HG03342 (cell line): ENCODE data around the gene ALDH2.
A peak's percentile ranks its signal among the peaks of the same experiment; 100 is the strongest.
"Not testable (repeated sequence)": the region's sequence is repeated elsewhere in the genome, so short reads cannot be mapped to it uniquely, and the experiment has no call there.

Source experiments
- ATAC-seq: cut with Tn5 transposase; IDR thresholded peaks from one replicate; pipeline ENCODE4 v1.9.1; 2021; ENCODE audit warnings: mild to moderate bottlenecking, moderate library complexity; ENCODE audit not compliant: unreplicated experiment

Gene ALDH2

DNA sequence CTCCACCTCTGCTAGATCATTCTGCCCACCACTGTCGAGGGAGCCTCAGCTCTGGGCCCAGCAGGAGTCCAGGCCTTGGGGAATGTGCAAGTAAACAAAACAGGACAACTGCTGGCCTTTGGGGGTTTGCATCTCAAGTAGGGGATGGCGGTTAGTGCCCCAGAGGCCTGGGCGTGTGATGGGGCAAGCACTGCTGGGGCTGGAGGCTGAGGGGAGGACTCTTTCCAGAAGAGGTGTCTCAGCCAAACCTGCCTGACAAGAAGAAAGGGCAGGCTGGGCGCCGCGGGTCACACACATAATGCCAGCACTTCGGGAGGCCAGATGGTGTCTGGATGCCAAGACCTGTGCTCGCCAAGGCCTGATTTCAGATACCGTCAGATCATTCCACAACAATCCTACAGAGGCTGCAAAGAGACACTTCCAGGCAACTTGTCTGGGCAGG, 8.6 kb upstream of the ALDH2 start:
- no peak for ATAC-seq

DNA sequence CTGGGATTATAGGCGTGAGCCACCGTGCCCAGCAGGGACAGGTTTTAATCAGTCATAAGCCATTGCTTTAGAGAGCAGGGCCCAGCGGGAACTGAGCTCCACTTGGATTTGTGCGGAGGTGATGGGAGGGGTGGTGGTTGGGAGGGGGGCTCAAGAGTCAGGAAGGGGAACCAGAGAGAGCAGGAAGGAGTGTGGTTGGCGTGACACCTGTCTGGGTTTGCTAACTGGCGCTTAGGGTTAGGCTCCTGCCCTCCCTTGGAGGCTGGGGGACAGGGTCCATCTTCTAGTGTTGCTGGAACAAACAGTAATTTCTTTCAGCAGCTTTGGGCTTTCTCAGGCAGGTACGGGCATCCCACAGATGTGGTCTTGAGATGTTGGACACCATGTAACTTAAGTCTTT, 7.5 kb upstream of the ALDH2 start:
- ATAC-seq, result no peak

DNA sequence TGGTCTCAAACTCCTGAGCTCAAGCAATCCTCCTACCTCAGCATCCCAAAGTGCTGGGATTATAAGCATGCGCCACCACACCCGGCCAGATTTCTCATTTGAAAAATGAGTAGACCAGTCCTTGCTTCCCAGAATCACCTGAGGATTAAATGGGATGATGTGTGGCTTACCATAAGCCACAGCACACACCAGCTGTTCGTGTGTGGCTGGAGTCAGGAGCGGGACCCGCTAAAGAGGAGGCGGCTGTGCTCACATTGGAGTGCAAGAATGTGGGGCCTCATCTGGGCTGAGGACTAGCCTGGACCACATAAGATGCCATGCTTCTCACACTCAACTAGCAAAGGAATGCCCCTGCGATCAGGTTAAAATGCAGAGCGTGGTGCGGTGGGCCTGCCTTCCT, 6.7 kb upstream of the ALDH2 start:
- no peak for ATAC-seq

DNA sequence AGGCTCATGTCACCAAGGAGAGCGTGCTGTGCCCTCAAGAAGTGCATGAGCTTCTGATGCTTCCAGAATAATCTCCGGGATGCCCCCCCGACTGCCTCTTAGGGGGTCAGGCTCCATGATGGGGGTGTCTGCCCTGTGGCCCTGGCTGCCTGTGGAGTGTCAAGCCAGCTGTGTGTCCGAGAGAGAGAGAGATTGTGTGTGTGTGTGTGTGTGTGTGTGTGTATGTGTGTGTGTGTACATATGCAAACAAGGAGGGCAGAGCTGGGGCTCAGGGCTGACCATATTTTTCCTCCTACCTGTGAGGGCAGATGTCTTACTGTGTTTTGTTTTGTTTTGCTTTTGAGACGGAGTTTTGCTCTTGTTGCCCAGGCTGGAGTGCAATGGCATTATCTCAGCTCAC, 5.6 kb upstream of the ALDH2 start:
- peak; percentile 24 for ATAC-seq

DNA sequence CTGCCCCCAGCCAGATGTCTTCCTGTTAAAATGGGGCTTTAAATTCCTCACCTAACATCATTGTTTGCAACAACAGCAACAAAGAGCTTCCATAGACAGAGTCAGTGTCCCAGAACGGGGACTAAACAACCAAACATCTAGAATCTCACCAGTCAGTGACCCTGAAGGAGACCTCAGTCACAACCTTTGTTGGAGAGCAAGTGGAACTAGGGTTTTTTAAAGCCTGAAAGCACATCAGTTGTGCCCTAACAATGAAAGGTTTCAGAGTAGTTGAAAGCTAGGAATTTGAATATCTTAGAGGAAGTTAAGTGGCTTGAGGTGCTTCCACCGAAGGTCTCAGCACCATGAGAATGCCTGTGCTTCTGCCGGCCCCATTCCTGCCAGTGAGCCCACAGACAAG, 5.0 kb upstream of the ALDH2 start:
- peak; percentile 39 for ATAC-seq

DNA sequence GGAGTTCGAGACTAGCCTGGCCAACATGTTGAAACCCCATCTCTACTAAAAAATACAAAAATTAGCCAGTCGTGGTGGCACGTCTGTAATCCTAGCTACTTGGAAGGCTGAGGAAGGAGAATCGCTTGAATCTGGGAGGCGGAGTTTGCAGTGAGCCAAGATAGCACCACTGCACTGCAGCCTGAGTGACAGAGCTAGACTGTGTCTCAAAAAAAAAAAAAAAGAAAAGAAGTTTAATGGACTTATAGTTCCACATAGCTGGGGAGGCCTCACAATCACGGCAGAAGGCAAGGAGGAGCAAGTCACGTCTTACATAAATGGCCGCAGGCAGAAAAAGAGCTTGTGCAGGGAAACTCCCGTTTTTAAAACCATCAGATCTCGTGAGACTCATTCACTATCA, 3.2 kb upstream of the ALDH2 start:
- ATAC-seq, result not testable (repeated sequence)

DNA sequence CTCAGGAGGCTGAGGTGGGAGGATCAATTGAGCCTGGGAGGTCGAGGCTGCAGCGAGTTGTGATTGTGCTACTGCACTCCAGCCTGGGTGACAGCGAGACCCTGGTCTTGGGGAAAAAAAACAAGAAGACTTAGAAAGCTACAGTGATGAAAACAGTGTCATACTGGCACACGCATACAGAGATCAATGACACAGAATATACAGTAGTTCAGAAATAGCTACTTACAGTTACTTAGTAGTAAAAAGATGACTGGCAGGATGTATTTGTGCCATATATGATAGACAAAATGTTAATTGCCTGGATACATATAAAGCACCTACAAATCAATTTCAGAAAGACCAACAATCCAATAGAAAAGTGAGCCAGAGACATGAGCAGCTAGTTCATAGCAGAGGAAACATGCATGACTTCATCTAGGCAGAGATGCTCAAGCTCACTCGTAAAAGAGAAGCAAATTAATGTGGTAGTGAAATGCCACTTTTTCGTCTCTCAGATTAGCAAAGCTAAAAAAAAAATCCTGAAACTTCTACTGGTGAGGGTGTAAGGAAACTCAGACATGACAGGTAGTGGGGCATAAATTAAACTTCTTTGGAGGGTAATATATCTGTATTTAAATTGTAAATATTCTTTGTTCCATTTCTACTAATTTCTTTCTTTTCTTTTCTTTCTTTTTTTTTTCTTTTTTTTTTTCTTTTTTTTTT, 2.5 kb upstream of the ALDH2 start:
- no peak for ATAC-seq

DNA sequence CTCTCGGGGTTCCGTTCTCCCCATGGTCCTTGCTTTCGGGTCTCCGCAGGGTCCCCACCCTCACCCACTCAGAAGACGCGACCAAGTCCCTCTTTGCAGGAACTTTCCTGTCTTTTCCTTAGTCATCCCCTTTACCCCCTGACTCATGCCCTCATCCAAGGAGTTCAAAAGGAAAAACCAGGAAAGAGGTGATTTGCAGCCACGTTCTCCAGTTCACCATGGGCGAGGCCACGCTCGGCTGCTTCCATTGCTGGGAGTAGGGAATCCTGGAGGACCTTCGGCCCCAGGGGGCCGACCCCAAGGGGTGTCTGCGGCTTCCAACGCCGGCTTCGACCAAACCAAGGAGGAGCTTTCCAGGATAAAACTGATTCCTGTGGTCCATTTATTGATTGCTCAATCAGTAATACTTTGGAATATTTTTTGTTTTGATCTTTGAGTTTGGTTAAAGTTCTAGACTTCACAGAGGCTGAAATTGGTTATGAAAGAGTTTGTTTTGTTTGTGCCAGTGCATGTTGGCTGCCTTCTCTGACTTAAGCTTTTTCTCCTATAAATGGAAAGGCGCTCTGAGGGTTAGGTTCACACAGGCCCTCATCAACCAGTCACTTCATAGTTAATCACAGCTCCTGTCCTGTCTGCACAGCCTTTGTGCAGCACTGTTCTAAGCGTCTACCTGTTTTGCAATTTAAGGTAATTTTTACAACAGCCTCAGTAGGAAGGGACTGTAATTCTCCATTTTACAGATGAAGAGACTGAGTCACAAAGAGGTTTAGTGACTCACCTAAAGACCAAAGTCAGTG, 827 bp downstream of the ALDH2 start:
- no peak for ATAC-seq

DNA sequence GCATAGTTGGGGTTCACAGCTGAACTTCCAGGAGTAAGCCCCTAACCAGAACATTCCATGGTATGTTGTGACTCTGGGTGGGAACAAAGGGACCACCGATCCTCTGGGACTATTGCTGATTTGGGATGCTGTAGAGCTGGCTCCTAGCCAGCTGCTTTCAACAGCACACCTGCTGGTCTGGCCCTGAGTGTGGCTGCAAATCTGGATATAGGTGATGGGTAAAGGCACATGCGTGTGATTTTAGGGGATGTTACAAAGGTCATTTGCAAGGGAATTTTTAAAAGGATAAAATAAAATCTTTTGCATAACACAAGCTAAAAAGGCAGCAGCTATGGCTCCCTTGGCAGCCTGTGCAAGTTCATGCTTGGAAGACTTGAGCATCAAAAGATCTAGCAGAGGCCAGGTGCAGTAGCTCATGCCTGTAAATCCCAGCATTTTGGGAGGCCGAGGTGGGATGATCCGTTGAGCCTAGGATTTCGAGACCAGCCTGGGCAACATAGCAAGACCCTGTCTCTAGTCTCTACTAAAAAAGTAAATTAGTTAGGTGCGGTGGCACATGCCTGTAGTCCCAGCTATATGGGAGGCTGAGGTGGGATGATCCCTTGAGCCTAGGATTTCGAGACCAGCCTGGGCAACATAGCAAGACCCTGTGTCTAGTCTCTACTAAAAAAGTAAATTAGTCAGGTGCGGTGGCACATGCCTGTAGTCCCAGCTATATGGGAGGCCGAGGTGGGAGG, 1.6 kb downstream of the ALDH2 start:
- no peak for ATAC-seq

DNA sequence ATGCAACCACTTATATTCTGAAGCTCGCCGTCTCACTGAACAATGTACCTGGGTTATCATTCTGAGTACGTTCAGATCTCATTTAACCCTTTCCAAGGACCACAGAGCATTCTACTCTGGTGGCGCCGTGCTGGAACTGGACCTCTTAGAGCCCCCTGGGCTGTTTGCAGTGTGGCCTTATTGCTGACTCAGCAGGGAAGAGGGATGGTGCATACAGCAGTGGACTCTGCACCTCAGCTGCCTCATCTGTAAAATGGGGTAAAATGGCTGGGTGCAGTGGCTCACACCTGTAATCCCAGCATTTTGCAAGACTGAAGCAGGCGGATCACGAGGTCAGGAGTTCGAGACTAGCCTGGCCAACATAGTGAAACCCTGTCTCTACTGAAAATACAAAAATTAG, 2.9 kb downstream of the ALDH2 start:
- no peak for ATAC-seq

DNA sequence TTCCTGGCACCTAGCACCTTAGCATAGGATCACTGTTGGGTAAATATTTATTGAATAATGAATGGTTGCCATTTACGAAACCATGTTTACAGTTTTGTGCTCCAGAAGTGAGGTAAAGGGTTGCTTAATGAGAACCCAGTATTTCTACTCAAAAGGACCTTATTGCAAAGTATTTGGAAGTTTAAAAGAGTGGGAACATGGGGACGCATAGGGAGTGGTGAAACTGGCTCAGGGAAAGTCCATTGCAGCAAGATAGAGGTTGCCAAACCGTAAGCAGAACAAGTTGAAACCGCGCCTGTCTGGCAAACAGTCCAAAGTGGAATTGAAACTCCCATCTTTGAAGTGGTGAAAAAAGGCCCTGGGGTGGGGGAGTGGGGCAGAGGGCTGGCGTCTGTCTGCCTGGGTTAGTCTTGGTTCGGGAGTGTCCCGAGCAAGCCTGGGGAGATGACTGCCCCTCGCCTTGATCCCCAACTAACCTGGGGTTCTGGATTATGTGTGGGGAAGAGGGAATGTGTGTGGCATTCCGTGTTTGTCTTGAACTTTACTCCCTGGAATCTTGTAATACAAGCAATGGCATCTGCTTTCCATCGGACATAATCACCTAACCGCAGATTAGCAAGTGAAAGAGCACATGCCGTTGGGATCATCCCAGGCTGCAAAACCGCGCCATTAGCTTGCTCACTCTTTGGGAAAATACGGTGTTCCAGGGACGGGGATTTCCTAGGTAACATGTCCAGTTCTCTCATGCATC, 7.2 kb downstream of the ALDH2 start:
- ATAC-seq, result peak; percentile 55

DNA sequence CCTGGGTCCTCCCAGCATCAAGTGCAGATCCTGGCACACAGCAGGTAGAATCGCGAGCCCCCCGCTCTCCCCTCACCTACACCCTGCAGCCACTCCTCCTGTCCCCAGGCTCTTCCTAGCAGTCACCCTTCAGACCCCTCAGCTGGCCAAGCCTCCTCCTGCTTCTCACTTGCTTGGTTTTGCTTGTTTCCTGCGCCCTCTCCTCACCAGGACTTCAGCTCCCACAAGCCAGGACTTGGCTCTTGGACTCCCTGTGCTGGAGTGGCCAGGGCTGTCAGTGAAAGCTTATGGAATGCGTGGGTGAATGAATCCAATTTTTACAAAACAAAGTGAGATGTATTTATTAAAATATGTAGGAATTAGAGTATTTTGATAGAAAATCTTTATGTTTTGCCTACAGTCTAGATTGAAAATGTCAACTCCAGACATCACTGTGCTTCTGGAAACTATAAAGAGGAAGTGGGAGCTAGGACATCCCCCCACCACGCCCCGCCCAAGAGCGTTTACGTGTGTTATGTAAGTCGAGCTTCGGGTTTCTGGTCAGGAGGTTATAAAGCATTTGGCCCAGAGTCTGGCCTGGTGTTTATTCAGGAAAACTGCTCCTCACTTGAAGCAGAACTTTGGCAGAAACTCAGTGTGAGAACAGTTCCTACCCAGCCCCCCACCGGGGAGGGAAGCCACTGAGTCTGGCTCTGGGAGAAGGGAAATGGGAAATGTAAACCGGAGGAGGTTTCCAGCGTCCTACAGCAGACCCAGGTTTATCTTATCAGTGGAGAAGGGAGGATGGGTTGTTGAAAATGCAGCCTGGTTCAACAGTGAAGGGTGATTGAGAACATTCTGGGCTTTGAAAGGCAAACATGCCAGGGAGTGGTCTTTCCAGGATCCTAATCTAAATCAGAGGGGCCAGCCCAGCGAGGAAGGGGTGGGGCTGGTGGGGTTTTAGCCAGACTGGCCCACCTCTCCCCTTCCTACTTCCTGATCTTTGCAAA, 8.8 kb downstream of the ALDH2 start:
- ATAC-seq, result peak; percentile 69

DNA sequence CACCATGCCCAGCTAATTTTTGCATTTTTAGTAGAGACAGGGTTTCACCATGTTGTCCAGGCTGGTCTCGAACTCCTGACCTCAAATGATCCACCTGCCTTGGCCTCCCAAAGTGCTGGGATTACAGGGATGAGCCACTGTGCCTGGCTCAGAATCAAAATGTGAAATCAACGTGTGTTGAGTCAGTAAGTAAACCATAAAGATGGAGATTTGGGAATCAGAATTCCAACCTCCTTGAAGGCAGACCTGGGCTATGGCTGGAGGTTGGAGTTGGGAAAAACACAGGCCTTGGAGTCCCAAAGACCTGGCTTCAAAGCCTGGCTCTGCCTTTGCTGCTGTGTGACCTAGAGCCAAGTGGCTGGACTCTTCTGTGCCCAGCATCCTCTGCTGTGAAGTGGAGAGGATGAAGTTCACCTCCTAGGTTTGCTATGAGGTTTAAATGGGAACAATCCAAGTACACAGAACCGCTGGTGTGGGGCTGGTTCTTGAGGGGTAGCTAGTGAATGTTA, 10.2 kb downstream of the ALDH2 start:
- ATAC-seq, result no peak

DNA sequence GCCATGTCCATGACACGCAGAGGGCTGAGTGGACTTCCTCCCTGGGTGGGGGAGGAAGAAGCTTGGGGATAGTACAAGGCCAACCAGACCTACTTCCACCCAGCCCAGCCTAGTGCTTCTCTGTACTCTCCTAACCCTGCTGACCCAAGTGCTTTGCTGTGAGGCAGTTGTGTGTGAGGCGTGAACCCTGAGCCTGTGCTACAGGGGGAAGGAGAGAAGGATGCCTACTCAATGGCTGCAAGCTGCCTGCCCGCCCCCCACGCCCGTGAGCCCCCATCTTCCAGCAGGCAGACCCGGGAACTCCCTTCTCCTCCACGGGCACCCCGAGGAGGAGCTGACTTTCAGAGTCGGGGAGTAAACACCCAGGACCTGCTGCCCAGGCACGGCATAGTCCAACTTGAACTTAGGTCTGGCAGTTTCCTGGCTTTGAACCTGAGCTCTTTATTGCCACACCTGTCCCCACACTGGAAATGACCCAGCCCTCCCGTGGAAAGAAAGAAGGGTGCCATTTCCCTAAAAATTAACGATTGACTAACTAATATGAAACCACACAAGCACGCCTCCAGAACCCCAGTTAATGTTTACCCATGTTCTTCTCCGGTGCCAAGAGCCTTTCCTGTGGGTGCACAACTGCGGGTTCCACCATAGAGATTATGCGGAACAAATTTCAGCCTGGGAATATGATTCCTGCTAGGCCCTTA, 10.8 kb downstream of the ALDH2 start:
- no peak for ATAC-seq

DNA sequence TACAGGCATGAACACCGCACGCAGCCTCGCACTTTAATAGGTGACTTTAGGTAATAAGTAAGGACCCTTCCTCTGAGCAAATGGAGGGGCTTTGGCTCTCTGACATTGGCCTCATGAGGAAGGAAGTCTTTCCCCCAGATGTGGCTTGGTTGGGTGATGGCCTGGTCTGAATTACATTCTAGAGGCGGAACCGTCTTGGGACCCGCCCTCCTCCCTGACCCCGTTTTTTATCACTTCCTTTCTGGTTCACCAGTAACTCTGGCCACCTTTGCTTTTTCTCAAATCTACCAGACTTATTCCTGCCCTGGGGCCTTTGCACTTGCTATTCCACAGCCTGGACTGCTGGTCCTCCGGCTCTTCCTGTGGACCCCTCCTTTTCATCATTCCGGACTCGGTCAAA, 13.4 kb downstream of the ALDH2 start:
- ATAC-seq, result no peak

DNA sequence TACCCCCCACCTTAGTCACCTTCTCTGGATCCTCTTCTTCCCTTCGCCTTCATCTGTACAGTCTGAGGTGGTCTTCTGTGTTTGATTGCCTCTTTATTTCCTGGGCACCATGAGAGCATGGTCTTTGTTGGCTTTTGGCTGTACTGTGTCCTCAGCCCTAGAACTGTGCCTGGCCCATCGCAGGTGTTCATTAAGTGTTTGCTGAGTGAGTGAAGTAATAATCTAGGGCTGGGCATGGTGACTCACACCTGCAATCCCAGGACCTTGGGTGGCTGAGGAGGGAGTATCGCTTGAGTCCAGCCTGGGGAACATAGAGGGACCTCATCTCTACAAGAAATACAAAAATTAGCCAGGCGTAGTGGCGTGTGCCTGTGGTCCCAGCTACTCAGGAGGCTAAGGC, 13.9 kb downstream of the ALDH2 start:
- no peak for ATAC-seq

DNA sequence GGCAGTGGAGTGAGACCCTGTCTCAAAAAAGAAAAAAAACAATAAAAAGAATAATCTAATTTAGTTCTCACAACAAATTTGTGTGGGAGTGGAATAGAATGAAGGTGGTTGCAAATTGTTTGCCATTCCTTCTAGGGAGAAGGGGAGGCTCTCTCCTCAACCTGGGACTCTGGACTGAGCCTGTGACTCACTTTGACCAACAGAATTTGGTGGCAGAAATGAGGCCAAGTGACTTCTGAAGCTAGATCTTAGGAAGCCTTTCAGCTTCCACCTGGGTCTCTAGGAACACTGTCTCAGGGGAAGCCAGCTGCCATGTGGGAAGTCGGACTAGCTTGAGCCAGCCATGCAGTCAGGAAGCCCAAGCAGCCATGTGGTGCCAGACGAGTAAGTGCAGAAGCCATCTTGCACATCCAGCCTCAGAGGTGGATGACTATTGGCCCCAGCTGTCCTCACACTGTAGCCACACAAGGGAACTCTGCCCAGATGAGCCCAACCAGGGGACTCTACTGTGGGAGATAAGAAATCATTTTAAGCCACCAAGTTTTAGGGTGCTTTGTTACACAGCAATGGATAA, 14.4 kb downstream of the ALDH2 start:
- no peak for ATAC-seq

DNA sequence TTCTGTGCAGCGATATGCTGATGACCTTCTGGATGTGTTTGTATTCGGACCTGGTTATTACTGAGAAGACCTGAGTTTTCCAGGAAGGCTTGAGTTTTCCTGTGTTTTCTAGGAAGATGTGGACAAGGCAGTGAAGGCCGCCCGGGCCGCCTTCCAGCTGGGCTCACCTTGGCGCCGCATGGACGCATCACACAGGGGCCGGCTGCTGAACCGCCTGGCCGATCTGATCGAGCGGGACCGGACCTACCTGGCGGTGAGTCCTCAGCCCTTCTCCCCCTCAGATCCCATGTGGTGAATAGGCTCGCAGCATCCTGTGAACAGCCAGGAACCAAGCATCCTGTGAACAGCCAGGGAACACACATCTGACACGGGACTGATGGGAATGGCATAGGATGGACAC, 16.3 kb downstream of the ALDH2 start:
- no peak for ATAC-seq

DNA sequence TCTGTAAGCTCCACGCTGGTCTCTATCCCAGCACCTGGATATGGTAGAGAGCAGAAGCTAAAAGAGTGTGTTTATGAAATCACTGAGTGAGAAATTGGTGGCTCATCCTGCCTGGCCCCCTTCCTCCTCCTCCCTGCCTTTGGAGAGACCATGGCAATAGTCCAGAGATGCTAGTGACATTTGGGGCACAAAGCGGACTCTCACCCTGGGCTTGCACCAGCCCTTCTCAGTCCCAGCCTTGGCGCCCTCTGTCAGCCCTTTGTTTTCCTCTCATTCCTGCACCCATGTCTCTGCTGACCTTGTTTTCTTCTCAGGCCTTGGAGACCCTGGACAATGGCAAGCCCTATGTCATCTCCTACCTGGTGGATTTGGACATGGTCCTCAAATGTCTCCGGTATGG, 18.2 kb downstream of the ALDH2 start:
- ATAC-seq, result no peak
